Activated T-helper 1 cell treated with Interleukin-2 at 50 U/mL for 16 hours (primary cell): ENCODE results near the gene UTS2R.
A peak's percentile ranks its signal among the peaks of the same experiment; 100 is the strongest.
"Not testable (repeated sequence)": the region's sequence is repeated elsewhere in the genome, so short reads cannot be mapped to it uniquely, and the experiment has no call there.

Experiments used
- DNase-seq: peaks from one replicate; pipeline ENCODE4 v3.0.0-alpha.2; 2020; ENCODE audit warnings: low read depth

UTS2R gene

DNA sequence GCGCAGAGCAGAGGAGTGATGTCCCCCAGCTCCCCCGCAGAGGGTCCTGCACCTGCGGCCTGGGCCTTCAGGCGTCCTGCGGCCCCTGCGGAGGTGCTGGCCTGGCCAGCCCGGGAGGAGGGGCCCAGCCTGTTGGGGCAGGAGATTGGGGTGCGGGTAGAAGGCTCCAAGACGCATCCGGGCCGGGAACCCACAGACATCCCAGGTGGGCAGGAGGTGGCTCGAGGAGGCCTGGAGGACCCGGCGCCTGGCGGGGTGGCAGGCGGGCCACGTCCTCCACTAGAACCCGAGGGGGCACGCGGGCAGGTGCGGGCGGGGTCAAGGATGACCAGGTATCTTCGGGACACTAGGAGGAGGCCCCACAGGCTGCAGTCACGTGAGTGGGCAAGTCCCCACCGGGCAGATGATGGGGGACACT is 37.4 kb upstream of the UTS2R start:
- no peak for DNase-seq

DNA sequence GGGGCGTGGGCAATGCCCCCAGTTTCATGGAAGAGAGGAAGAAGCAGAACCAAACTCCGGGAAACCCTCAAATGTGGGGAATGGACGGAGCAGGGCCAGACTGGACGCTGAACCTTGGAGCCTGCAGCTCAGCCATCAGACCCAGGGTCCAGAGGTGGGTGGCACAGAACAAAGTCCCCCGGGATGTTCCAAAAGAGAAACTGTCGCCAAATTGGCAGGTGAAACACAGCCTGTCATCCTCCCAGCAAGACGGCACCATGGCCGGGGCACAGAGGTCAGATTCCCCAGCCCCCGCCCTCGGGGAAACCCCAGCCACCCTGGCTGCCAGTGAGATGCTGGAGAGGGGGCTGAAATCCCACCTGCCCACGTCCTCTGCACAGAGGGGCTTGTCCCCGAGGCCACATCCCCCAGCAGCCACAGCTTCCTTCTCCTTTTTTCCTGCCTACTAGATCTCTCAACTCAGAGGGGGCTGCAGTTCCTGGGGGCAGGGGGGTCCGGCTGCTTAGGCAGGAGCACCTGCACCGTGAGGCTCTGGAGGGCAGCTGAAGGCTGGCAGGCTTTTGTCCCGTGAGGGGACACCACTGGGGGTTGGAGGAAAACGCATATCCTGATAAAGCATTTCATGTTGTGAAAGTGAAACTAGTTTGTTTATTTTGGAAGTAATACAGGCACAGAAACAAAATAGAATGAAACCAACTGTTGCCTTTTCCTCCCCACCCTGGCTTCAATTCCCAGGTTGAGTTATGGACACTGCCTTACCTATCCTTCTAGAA is 36.8 kb upstream of the UTS2R start:
- no peak for DNase-seq

DNA sequence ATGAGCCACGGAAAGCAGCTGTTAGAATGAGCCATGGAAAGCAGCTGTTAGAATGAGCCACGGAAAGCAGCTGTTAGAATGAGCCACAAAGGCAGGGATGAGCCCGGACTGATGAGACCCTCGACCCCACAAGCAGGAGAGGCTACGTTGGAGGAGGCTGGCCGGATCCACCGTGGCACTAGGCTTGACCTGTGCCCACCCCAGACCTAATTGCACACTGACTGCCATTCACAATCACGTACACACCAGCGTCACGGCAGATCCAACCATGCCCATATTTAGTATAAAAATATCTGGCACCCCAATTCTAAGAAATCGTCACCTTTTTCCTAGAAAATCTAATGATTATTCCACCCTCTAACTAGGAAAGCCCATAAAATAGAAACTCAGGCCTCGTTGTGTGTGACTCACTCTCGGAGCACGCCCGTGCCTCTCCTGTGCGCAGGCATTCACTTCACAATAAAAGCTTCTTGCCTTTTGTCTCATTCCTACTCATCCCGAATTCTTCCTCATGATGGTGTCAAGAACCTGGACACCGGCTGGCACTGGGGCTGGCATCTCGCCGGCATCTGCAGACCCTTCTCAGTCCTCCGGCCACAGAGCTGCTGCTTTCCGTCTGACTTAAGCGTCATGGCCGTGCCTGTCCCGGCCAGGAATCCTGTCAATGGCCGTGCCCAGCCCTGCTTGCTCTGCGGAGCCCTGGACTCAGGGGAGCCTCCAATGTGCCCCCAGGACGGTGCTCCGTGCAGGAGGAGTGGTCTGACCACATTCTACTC is 32.5 kb upstream of the UTS2R start:
- no peak for DNase-seq

DNA sequence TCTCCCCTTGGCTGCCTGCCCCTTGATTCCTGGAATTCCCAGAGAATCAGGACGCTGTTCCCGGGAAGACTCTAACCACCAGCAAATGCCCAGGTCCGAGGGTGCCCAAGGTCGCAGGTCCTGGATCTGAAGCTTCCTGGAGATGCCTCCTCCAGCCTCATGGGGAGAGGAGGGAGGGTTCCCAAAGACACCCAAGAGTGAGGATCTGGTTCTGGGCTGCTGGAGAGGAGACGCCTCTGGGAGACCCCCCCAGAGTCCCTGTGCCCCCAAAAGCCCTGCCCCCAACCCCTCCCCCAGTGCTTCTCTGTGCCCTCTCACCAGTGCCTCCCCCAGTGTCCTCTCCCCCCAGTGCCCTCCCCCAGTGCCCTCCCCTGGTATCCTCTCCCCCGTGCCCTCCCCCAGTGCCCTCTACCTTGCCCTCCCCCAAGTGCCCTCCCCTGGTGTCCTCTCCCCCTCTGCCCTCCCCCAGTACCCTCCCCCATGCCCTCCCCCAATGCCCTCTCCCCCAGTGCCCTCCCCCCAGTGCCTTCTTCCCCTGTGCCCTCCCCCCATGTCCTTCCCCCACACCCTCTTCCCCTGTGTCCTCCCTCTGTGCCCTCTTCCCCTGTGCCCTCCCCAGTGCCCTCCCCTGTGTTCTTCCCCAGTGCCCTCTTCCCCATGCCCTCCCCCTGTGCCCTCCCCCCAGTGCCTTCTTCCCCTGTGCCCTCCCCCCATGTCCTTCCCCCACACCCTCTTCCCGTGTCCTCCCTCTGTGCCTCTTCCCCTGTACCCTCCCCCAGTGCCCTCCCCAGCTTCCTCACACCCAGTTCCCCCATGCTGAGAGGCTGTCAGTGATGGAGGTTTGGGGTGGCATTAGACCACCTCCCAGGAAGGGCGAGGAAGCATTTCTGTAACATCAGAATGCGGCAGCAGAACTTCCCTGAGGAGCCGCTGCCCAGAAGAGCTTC is 31.7 kb upstream of the UTS2R start:
- no peak for DNase-seq

DNA sequence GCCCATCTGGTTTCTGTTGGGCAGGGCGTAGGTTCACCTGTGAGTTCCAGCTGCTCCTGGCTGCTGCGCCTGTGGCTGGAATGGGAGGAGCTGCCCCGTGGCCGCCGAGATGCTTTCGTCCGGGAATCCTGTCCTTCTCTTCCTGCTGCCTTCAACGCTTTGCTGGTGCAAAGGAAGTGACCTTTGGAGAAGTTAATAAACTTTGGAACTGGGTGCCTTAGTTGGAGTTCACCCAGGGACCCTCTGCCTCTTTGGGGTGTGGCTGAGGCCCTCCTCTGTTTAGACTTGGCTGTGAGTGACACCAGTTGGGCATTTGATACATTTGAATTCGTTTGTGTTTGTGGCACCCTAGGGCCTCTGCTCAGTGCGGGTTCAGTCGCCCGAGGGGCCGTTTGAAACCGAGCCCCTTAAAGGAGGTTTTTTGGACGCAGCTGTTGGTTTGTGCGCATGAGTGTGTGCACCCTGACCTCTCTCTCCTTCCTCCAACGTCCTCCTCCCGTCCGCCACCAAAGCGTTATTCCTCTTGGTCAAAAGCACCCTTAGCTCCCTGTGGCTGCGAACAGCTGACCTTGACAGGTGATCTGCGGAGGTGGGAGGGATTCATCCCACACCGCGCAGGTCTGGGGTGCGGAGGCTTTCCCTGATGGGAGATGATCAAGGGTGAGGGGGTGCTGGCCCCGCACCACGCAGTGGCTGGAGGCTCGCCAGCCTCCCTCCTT is 29.0 kb upstream of the UTS2R start:
- no peak for DNase-seq

DNA sequence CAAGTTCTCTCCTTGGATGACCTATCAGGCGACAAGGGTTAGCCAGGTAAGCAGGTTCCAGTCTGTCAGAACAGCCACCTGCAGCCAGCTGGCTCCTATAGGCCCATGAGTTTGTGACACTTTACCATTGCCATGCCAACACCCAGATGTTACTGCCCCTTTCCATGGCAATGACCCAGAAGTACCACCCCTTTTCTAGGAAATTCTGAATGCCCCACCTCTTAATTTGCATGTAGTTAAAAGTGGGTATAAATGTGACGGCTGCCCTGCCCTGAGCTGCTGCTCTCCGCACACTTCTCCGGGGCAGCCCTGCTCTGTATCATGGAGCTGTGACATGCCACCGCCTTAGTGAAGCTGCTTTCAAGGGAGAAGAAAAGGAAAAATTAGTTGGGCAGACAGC is 28.0 kb upstream of the UTS2R start:
- DNase-seq = no peak

DNA sequence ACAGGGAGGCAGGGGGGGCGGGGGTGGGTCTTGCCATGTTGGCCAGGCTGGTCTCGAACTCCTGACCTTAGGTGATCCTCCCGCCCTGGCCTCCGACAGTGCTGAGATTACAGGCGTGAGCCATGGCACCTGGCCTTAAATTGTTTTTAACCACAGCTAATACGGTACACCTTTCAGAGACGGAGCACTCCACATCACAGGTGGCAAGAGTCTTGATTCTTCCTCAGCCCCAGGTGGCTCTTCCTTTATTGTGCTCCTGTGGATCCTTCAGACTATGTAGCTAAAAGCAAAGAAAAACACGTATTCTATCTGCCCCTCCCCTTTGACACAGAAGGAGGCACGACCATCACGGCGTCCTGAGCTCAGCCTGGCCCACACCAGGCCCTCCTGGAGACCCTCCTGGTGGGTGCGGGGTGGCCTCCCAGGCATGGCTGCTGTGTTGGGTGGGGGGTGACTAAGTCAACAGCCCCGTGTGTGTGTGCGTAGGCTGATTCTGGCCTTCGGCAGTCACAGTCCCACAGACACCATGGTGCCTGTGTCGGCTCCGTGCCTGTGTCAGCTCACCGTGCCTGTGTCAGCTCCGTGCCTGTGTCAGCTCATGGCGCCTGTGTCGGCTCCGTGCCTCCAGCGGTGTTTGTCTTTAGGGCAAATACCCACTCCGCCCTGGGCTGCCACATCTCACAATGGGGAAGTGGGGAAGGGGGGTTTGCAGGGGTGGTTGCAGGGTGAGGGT is 27.2 kb upstream of the UTS2R start:
- DNase-seq = no peak

DNA sequence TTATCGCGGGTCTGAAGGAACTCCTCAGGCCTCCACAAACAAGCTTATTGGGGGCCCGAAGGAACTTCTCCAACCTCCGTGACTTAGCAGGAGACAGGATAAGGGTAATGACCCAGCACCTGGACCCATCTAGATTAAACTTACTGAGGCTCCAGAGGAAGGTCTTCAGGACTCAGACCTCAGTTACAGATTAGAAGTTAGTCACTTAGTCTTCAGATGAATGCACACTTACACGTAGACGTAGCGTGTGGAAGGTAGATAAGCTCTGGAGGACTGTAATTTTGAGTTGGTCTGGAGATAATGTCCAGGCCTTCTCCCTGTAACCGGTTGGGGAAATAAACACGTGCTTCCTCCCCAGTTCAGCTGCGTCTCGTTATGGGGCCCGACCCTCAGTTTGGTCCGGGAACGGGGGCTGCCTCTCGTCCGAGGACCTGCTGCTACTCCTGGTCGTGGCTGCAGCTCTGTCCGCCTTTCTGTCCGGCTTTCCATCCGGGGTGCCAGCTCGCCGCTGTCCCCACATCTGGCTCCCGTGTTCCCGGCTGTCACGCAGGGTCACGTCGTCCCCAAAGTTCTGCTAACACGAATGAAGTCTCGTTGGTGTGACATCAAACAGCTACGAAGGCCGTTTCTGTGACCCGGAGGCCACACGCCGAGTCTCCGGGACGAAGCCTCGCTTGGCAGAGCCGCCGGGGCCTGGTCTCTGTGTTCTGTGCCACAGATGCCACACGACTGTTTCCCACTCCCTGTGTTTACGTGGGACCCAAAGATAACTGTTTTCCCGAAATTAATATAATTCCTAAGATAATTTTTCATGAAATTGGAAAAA is 26.2 kb upstream of the UTS2R start:
- DNase-seq = no peak

DNA sequence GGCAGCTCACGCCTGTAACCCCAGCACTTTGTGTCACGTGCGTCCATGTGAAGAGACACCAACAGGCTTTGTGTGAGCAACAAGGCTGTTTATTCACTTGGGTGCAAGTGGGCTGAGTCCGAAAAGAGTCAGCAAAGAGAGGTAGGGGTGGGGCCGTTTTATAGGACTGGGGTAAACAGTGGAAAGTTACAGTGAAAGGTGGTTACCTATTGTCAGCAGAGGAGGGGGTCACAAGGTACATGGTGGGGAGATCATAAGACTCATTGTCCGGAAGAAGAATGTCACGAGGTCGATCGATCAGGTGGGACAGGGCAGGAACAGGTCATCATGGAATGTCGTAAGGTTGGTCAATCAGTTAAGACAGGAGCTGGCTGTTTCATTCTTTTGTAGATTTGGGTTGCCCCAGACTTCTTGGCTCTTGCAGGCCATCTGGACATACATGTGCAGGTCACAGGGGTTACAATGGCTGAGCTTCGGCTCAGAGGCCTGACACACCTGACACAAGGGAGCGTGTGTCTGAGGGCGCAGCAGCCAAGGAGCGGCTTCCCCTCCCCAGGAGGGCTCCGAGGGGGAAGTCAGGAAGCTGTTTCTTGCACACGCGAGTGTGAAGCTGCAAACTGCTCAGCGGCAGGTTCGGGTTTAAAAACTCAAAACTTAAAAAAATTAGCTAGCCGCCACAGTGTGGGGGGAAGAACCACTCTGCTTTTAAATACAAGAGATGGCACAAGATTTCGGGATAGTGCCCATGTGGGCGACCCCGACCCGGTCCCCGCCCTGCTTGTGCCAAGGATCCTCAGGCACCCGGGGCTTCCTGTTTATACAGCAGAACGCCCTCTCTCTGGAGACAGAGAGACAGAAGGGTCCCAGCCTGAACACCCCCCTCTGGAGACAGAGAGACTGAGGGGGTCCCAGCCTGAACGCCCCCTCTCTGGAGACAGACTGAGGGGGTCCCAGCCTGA is 24.9 kb upstream of the UTS2R start:
- no peak for DNase-seq

DNA sequence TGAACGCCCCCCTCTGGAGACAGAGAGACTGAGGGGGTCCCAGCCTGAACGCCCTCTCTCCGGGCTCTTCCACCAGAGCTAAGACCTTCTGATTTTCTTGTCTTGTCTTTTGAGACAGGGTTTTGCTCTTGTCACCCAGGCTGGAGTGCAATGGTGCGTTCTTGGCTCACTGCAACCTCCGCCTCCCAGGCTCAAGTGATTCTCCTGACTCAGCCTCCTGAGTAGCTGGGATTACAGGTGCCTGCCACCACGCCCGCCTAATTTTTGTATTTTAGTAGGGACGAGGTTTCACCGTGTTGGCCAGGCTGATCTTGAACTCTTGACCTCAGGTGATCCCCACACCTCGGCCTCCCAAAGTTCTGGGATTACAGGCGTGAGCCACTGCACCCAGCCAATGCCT is 23.6 kb upstream of the UTS2R start:
- not testable (repeated sequence) for DNase-seq

DNA sequence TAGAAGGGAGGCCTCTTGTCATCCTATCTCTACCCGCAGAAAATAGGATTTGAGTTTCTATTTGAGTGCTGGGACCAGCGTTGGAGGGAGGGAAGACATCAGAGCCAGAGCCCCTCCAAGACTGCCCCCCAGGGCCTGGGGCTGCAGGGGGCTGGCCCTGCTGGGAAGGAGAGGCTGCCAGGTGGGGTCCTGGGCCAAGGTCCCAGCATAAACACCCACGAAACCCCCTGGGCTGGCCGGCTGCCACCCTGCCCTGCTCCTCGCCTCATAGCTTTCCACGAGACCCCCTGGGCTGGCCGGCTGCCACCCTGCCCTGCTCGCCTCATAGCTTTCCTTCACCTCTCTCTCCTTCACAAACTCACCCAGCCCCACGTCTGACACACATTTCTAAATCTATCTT is 23.1 kb upstream of the UTS2R start:
- no peak for DNase-seq

DNA sequence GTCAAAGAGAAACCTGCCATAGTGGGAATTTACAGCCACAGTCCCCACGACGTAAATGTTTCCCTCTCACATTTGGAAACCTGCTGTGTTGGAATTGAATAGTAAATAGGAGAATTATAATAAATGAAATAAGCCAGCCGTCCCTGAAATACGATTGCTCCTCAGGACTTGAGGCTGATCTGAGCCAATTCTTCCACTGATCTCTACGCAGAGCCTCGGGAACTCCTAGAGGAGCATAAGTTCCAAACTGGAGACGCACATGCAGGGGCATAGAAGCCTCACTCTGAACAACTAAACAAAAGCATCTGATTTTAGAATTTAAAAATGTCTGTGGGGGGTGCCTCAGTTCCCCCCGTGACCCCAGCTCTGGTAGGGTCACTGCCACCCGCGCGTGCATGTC is 22.7 kb upstream of the UTS2R start:
- DNase-seq = no peak

DNA sequence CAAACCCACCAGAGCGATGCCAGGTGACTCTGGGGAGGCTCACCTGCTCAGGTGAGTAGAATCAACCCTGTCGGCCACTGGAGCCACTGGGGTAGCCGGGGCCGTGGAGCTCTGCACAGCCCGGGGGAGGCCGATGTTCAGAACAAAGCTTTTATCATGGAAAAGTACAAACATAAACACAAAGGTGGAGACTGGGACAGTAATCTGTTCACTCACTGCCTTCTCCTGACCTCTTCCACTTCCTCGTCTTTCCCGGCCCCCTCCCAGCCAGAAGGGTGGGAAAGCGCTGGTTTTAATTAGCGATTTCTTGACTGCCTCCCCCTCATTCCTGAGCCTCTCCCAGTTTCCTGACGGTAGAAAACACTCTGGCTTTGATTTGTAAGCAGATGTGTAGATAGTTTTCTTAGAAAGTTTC is 22.3 kb upstream of the UTS2R start:
- no peak for DNase-seq

DNA sequence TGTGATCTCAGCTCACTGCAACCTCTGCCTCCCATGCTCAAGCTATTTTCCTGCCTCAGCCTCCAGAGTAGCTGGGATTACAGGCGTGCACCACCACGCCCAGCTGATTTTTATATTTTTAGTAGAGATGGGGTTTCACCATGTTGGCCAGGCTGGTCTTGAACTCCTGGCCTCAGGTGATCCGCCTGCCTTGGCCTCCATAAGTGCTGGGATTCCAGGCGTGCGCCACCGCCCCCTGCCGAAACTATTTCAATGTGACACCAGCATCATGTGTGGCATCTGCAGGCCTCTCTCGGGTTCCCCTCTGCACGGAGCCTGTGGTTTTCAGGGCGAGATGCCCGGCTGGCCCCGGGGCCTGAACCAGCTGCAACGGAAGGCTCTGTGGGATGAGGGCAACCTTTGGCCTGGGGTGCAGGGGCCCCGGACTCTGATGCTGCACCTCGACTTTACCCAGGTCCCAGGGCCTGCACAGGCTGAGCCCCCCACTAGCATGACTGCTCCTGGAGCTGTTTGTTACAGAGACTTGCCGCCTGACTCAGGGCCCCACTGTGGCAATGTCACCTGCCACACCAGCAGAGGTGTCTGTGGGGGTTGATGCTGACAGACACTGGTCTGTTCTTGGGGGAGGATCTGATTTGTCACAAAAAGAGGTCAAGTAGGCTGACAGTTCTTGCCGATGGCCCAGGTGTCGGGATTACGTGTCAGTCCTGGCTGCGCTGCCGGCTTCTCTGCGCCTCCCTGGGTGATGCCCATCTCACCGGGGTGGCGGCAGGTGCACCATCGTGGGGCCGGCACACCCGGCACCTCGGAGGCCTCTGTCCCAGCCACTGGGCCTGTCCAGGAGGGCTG is 21.2 kb upstream of the UTS2R start:
- no peak for DNase-seq

DNA sequence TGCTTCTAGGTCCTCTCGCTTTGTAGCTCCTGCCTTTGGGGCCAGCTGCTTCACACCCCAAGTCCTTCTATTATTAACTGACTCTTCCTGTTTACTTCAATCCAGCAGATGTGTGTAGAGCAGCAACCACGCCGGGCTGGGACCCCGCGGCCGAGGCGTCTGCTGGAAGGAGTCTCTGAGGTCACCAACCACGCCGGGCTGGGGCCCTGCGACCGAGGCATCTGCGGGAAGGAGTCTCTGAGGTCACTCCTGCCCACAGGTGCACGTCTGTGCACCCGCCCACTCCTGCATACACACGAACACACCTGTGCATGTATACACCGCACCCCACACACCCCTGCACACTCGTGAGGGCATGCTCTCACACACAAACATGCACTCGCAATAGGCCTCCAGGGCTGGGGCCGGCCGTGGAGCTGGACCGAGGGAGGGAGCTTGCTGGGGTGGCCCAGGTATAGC is 20.3 kb upstream of the UTS2R start:
- DNase-seq = no peak

DNA sequence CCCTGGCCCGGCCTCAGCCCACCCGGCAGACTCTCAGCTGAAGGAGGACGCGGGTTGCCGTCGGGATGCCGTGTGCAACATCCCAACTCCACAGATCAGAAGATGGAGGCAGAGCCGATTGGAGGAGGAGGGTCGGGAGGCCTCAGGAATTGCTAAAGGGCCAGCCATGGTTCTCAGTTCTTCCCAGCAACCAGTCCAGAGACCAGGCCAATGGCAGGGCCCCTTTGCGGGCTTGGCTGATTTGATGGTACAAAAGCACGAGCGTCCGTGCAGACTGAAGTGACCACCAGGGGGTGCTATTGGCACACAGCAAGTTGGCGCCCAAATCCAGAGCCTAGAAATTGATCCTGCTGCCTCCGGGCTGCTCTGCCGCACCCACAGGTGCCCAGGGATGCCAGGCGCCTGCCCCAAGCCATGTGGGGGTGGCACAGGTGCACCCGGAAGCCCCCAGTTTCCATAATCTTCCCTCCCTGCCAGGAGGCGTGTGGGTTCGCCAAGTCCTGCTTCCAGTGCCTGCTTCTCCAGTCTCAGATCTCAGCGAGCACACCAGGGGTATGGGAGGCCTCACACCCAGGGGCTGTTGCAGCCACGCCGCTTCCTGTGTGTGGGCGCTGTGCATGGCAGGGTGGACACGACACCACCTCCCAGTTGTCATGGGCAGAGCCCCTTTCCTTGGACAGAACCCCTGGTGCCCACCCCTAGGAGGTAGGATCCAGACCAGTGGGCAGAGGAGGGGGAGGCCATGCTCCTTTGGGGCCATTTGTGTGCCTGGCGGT is 19.7 kb upstream of the UTS2R start:
- DNase-seq = peak; percentile 58

DNA sequence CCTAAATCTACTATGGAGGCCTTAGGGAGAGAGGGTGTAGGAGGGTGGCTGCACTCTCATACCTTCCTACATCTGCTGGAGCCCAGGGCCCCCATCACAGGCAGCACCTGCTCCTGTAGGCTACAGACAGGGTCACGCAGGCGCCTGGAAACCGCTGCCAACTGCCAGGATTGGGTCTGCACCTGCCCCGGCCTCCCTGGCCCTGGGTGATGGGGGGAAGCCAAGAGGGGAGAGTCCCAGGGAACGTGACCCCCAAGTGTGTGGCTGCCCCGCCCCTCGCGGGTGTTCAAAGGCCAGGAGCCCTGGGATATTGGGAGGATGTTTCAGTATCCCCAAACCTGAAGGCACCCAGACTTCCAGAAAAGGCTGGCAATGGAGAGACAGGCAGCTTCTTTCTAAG is 18.1 kb upstream of the UTS2R start:
- no peak for DNase-seq
